GM12872 (cell line): ENCODE results near the gene FN3K.

Experiments used
- CTCF ChIP-seq: IDR thresholded peaks from 3 replicates; pipeline ENCODE4 v1.5.1; 2011; ENCODE audit warnings: low read depth, mild to moderate bottlenecking, low read length, moderate library complexity; ENCODE audit not compliant: insufficient read depth

The FN3K gene

GRCh38 chr17:82734987-82735866 lies at the start of gene FN3K:
Gene FN3K (plus strand): TSS chr17:82735615. CDS start chr17:82735637, 22 bp downstream.
- no peak for TF ChIP-seq CTCF

- no peak for TF ChIP-seq CTCF
These were observed 48.8 kb upstream of the FN3K start for GRCh38 chr17:82686366-82687324.

- no peak for TF ChIP-seq CTCF
These were observed 48.0 kb upstream of the FN3K start for GRCh38 chr17:82687375-82687861.

GRCh38 chr17:82687871-82688270 lies 47.5 kb upstream of the FN3K start:
- TF ChIP-seq CTCF, result no peak

GRCh38 chr17:82689077-82689476 lies 46.3 kb upstream of the FN3K start:
- no peak for TF ChIP-seq CTCF

GRCh38 chr17:82690786-82691489 lies 44.5 kb upstream of the FN3K start:
- TF ChIP-seq CTCF, result no peak
